Measurements from ENCODE around the gene SENP2.

- TF ChIP-seq EZH2 (IDR thresholded peaks at IDR 0.05; ENCODE audit: insufficient read depth, poor library complexity, severe bottlenecking): no peak
- no peak for TF ChIP-seq EZH2phosphoT487 (IDR thresholded peaks at IDR 0.05; ENCODE audit: insufficient read depth, low read depth)
Observed at GRCh38 chr3:185539934-185540333, 46.2 kb upstream of the SENP2 start.
